SK-N-SH treated with all-trans-retinoic acid at 6 μM for 48 hours (cell line): ENCODE measurements around the gene NPAS3.

Experiments
- ARNTL ChIP-seq: fragments of 450-650 bp; formaldehyde crosslinking; IDR thresholded peaks from 2 replicates; pipeline ENCODE4 v1.5.0; 2020; ENCODE audit warnings: low read depth, mild to moderate bottlenecking, moderate library complexity, borderline replicate concordance
- PPARA ChIP-seq: fragments of 250-450 bp; sonication (Bioruptor Pico); IDR thresholded peaks from 2 replicates; pipeline ENCODE4 v1.5.0; 2020; ENCODE audit warnings: mild to moderate bottlenecking, borderline replicate concordance
- RARB ChIP-seq: fragments of 250-450 bp; sonication (Bioruptor Pico); IDR thresholded peaks from 2 replicates; pipeline ENCODE4 v1.8.0; 2021; ENCODE audit warnings: mild to moderate bottlenecking, moderate library complexity
- SNAI2 ChIP-seq: fragments of 250-450 bp; sonication (Bioruptor Pico); IDR thresholded peaks from 2 replicates; pipeline ENCODE4 v1.5.0; 2020; ENCODE audit warnings: mild to moderate bottlenecking, moderate library complexity
- TOX ChIP-seq: fragments of 250-450 bp; sonication (Bioruptor Pico); IDR thresholded peaks from 2 replicates; pipeline ENCODE4 v1.8.0; 2021; ENCODE audit warnings: mild to moderate bottlenecking, moderate library complexity, borderline replicate concordance
- ZC3H10 ChIP-seq: fragments of 250-450 bp; sonication (Bioruptor Pico); IDR thresholded peaks from 2 replicates; pipeline ENCODE4 v1.5.1; 2021; ENCODE audit warnings: mild to moderate bottlenecking, moderate library complexity
- ZFP30 ChIP-seq: fragments of 450-650 bp; formaldehyde crosslinking; IDR thresholded peaks from 2 replicates; pipeline ENCODE4 v1.5.0; 2022; ENCODE audit warnings: mild to moderate bottlenecking, moderate library complexity
- TF ChIP-seq, protein P1 (sequence below): fragments of 250-450 bp; sonication (Bioruptor Pico); IDR thresholded peaks from 2 replicates; pipeline ENCODE4 v1.8.0; 2021; ENCODE audit warnings: low read depth, mild to moderate bottlenecking, moderate library complexity, borderline replicate concordance
- TF ChIP-seq, protein P2 (sequence below): fragments of 250-450 bp; sonication (Bioruptor Pico); IDR thresholded peaks from 2 replicates; pipeline ENCODE4 v1.8.0; 2020; ENCODE audit warnings: mild to moderate bottlenecking, moderate library complexity, borderline replicate concordance

DNA sequence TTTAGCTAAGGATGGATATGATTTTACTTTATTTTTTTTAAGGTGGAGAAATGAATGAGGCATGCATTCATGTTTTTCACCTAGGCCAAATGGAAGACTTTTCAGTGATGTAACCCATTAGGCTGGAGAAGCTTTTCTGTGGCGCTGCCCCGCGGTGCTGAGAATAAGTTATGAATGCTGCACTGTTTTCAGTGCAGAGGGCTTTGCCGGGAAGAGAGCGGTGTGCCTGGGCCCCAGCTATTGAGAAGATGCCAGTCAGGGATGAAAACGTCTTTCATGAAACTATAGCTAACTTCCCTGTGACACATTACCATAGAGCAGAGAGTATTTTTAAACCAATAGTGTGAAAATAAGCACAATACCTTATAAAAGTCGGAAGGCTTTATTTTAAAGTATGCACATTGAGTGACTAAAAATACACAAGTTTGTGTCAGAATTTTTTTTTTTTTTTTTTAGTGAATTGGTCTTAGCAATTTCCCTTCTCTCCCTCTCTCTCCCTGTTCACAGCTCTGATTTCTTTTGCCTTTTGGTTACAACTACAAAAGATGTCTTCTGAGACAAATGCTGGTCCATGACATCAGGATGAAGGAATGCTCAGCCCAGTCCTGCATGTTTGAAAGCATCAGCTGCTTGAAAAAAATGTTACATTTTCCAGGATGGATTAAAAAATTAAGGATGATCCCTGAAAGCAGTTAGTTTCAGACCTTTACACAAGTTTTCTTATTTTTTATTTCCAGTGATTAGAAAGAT, 48.3 kb downstream of the NPAS3 start:
- TF ChIP-seq SNAI2 (CRISPR knock-in tag) (no peak), PPARA (CRISPR knock-in tag) (no peak), ZC3H10 (CRISPR knock-in tag) (no peak), ZFP30 (CRISPR knock-in tag) (no peak), TOX (CRISPR knock-in tag) (no peak), ARNTL (CRISPR knock-in tag) (no peak), RARB (CRISPR knock-in tag) (no peak)
- TF ChIP-seq, protein P1, sequence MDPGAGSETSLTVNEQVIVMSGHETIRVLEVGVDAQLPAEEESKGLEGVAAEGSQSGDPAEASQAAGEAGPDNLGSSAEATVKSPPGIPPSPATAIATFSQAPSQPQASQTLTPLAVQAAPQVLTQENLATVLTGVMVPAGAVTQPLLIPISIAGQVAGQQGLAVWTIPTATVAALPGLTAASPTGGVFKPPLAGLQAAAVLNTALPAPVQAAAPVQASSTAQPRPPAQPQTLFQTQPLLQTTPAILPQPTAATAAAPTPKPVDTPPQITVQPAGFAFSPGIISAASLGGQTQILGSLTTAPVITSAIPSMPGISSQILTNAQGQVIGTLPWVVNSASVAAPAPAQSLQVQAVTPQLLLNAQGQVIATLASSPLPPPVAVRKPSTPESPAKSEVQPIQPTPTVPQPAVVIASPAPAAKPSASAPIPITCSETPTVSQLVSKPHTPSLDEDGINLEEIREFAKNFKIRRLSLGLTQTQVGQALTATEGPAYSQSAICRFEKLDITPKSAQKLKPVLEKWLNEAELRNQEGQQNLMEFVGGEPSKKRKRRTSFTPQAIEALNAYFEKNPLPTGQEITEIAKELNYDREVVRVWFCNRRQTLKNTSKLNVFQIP (CRISPR knock-in tag) = no peak
- TF ChIP-seq, protein P2, sequence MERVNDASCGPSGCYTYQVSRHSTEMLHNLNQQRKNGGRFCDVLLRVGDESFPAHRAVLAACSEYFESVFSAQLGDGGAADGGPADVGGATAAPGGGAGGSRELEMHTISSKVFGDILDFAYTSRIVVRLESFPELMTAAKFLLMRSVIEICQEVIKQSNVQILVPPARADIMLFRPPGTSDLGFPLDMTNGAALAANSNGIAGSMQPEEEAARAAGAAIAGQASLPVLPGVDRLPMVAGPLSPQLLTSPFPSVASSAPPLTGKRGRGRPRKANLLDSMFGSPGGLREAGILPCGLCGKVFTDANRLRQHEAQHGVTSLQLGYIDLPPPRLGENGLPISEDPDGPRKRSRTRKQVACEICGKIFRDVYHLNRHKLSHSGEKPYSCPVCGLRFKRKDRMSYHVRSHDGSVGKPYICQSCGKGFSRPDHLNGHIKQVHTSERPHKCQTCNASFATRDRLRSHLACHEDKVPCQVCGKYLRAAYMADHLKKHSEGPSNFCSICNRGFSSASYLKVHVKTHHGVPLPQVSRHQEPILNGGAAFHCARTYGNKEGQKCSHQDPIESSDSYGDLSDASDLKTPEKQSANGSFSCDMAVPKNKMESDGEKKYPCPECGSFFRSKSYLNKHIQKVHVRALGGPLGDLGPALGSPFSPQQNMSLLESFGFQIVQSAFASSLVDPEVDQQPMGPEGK (CRISPR knock-in tag) = no peak
